GM13976 (cell line): Measurements from ENCODE around the gene BRF1.

Experiments
- DNase-seq: peaks from one replicate; pipeline ENCODE4 v3.0.0; 2012; ENCODE audit warnings: low spot score
- in situ Hi-C: fragments of 300-500 bp; cut with MboI; formaldehyde crosslinking; loops from one replicate; pipeline ENCODE4 v1.12.0; 2022; ENCODE audit warnings: low sequenced_read_pairs, mixed read lengths, inconsistent platforms; ENCODE audit not compliant: unreplicated experiment
- TF ChIP-seq, protein P1 (sequence below): IDR thresholded peaks from 2 replicates; pipeline ENCODE4 v1.5.1; 2012; ENCODE audit warnings: borderline replicate concordance, mild to moderate bottlenecking; ENCODE audit not compliant: insufficient read depth; ENCODE audit errors: extremely low read depth, missing control alignments, control extremely low read depth

BRF1 gene

GRCh38 chr14:105251920-105252319 is 48.9 kb downstream of the BRF1 start:
- TF ChIP-seq, protein P1, sequence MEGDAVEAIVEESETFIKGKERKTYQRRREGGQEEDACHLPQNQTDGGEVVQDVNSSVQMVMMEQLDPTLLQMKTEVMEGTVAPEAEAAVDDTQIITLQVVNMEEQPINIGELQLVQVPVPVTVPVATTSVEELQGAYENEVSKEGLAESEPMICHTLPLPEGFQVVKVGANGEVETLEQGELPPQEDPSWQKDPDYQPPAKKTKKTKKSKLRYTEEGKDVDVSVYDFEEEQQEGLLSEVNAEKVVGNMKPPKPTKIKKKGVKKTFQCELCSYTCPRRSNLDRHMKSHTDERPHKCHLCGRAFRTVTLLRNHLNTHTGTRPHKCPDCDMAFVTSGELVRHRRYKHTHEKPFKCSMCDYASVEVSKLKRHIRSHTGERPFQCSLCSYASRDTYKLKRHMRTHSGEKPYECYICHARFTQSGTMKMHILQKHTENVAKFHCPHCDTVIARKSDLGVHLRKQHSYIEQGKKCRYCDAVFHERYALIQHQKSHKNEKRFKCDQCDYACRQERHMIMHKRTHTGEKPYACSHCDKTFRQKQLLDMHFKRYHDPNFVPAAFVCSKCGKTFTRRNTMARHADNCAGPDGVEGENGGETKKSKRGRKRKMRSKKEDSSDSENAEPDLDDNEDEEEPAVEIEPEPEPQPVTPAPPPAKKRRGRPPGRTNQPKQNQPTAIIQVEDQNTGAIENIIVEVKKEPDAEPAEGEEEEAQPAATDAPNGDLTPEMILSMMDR: no peak
- no peak for DNase-seq
- in situ Hi-C loops: no loop called here

DNA sequence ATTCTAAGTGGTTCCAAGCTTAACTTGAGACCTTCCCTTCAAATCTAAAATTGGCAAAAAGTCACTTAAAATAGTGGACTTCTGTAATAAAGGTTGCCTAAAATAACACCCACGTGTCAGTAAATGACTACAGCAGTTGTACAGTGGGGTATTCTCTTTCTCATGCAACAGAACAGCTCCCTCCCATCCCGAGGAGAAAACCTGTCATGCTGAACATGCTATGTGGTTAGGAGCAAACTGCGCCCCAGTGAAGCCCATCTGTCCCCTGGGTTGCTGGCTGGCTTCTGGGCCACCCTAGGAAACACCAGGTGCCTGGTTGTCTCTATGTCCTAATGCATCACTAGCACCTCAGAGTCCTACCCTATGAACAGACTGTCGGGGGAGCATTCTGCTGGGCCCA is 49.8 kb downstream of the BRF1 start:
- in situ Hi-C loops: no loop called here
- TF ChIP-seq, protein P1: no peak
- no peak for DNase-seq

GRCh38 chr14:105250008-105250366 is 50.8 kb downstream of the BRF1 start:
- TF ChIP-seq, protein P1: no peak
- no peak for DNase-seq
- in situ Hi-C loops: no loop called here

DNA sequence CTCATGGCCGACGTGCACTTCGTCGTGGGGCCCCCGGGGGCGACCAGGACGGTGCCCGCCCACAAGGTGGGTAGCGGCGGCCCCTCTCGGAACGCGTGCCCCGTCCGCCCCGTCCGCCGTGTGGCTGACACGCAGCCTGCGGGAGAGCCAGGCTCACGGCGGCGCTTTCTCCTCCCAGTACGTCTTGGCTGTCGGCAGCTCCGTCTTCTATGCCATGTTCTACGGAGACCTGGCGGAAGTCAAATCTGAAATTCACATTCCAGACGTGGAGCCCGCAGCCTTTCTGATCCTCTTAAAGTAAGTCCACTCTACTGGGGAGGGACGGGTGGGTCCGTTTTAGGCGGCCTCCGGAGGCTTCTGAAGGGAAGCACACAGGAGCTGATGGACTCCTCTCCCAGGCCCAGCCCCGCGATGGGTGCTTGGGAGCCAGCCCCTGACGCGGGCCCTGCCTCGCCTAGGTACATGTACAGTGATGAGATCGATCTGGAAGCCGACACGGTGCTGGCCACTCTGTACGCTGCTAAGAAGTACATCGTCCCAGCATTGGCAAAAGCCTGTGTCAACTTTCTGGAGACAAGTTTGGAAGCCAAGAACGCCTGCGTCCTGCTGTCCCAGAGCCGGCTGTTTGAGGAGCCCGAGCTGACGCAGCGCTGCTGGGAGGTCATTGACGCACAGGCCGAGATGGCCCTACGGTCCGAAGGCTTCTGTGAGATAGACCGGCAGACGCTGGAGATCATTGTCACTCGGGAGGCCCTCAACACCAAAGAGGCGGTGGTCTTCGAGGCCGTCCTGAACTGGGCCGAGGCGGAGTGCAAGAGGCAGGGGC is 51.4 kb downstream of the BRF1 start:
- no peak for DNase-seq
- in situ Hi-C loops: no loop called here
- TF ChIP-seq, protein P1: no peak

GRCh38 chr14:105248368-105249181 is 52.2 kb downstream of the BRF1 start, which contains the start of gene BTBD6:
BTBD6 (plus strand) TSS chr14:105248533; CDS start chr14:105248712, 179 bp downstream.
- in situ Hi-C loops: no loop called here
- TF ChIP-seq, protein P1: no peak
- DNase-seq: peak; percentile 98

- in situ Hi-C loops: no loop called here
- TF ChIP-seq, protein P1: no peak
These were observed 53.0 kb downstream of the BRF1 start for GRCh38 chr14:105247715-105248367.

More at GRCh38 chr14:105247715-105248367, 53.0 kb downstream of the BRF1 start:
- DNase-seq: no peak
